Uterus (tissue), 4 donors: ENCODE results near the gene KCTD19. TPM values are rescaled to one million over a fixed set of nuclear protein-coding genes. Genes with fewer than 3 reads are reported as not detected.
A peak's percentile ranks its signal among the peaks of the same experiment; 100 is the strongest.

Experiments
- DNase-seq, 2 donors: peaks; one replicate each; pipeline ENCODE4 v3.0.0-alpha.2; 2019 to 2020
- H3K27ac ChIP-seq, 2 donors: fragments of 200-600 bp; sonication (generic); 1 replicate in 1 of 2; 2 replicates in 1 of 2; pipeline ENCODE4 v1.5.1; 2016 to 2018
- H3K27me3 ChIP-seq, 2 donors: fragments of 200-600 bp; sonication (generic); one replicate each; pipeline ENCODE4 v1.5.1; 2018 to 2019; ENCODE audit warnings: control low read depth in 1 of 2
- H3K36me3 ChIP-seq, 2 donors: fragments of 200-600 bp; sonication (generic); one replicate each; pipeline ENCODE4 v1.5.1; 2019; ENCODE audit warnings: control low read depth in 1 of 2
- H3K4me1 ChIP-seq, 2 donors: fragments of 200-600 bp; sonication (generic); one replicate each; pipeline ENCODE4 v1.5.1; 2018 to 2019; ENCODE audit warnings: control low read depth in 1 of 2
- H3K4me3 ChIP-seq, 2 donors: fragments of 200-600 bp; sonication (generic); 1 replicate in 1 of 2; 2 replicates in 1 of 2; pipeline ENCODE4 v1.5.1; 2018 to 2019; ENCODE audit warnings: mild to moderate bottlenecking in 1 of 2
- H3K9me3 ChIP-seq, 2 donors: fragments of 200-600 bp; sonication (generic); one replicate each; pipeline ENCODE4 v1.5.1; 2019; ENCODE audit warnings: control low read depth in 1 of 2
- POLR2A ChIP-seq, 2 donors: fragments of 450-650 bp; IDR thresholded peaks; one replicate each; pipeline ENCODE4 v1.6.1; 2016; ENCODE audit warnings: antibody characterized with exemption in 2 of 2, mild to moderate bottlenecking in 1 of 2, moderate library complexity in 1 of 2
- intact Hi-C: fragments of 100-400 bp; cut with DNase I; formaldehyde crosslinking; loops from one replicate; pipeline ENCODE4 v1.15.1; 2023; ENCODE audit warnings: low total_unique reads
- total RNA-seq, 4 donors: library from RNA; depleted of rRNA in 3 of 4; stranded (reverse); fragments of >200 nt in 3 of 4; gene quantifications; one replicate each; pipeline versions ENCODE4 v1.1.0 to v1.2.4, GENCODE V29; 2014 to 2023
- TF ChIP-seq, protein P1 (sequence below), 4 experiments: fragments of 200-600 bp in 2 of 4; fragments of 450-650 bp in 2 of 4; sonication (generic) in 2 of 4; IDR thresholded peaks; one replicate each; pipeline ENCODE4 v1.5.1; 2016 to 2019; ENCODE audit warnings: antibody characterized with exemption in 4 of 4, mild to moderate bottlenecking in 2 of 4, moderate library complexity in 1 of 4
- donor health status: DM: yes; HTN: yes; CAD: no.

KCTD19 gene
- total RNA-seq, 4 donors from 2014 or later: 0.51 to 1.0 (median 0.55) TPM; not detected in 1

DNA sequence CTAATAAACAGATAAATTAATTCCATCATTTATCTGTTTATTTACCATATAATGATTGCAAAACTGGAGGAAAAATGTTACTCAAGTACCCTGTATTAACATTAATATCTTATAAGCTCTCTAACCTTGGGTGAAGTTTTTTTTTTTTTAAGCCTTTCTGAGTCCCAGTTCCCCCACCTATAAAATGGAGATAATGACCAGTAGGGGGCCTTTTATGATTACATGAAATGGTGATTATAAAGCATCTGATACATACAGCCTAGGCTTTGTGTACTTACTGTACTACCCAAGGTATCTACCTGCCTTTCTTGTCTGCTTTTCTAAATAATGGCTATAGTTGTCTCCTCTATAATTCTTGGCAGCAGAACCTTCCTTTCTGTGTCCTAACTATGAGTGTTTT is 22.6 kb upstream of the KCTD19 start:
- intact Hi-C loops: no loop called here
- H3K27me3 ChIP-seq: no peaks in the 10 kb centered on the region
- DNase-seq: no peak
- H3K36me3 ChIP-seq: no peaks in the 10 kb centered on the region
- no peaks in the 10 kb centered on the region for H3K4me1 ChIP-seq
- TF ChIP-seq POLR2A (IDR thresholded peaks at IDR 0.05): no peak
- TF ChIP-seq, protein P1, sequence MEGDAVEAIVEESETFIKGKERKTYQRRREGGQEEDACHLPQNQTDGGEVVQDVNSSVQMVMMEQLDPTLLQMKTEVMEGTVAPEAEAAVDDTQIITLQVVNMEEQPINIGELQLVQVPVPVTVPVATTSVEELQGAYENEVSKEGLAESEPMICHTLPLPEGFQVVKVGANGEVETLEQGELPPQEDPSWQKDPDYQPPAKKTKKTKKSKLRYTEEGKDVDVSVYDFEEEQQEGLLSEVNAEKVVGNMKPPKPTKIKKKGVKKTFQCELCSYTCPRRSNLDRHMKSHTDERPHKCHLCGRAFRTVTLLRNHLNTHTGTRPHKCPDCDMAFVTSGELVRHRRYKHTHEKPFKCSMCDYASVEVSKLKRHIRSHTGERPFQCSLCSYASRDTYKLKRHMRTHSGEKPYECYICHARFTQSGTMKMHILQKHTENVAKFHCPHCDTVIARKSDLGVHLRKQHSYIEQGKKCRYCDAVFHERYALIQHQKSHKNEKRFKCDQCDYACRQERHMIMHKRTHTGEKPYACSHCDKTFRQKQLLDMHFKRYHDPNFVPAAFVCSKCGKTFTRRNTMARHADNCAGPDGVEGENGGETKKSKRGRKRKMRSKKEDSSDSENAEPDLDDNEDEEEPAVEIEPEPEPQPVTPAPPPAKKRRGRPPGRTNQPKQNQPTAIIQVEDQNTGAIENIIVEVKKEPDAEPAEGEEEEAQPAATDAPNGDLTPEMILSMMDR (IDR thresholded peaks at IDR 0.05): peak in 3 of 4 experiments; percentile 10 to 26 (median 18)
- H3K4me3 ChIP-seq: no peak overlapping the region
- no peaks in the 10 kb centered on the region for H3K9me3 ChIP-seq
- no peak overlapping the region for H3K27ac ChIP-seq

DNA sequence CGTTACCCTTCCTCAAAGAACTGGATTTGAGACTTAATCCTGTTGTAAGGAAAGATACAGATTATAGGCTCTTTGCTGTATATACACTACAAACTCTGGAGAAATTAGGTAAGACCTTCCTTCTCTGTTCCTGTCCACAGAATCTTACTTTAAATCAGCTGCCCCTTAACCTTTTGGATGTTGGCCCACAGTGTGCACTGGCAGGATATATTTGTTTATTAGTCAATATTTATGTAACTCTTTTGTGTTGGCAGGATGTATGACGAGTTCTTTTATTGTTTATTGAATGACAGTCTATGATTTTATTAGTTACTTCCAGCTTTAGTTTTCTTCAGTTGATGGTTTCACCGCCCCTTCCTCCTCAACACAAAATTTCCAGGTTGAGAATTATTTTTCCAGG is 19.8 kb upstream of the KCTD19 start:
- no peak for DNase-seq
- no peak overlapping the region for H3K4me3 ChIP-seq
- H3K27me3 ChIP-seq: no peaks in the 10 kb centered on the region
- no peak overlapping the region for H3K27ac ChIP-seq
- H3K4me1 ChIP-seq: no peaks in the 10 kb centered on the region
- TF ChIP-seq POLR2A (IDR thresholded peaks at IDR 0.05): no peak
- TF ChIP-seq, protein P1 (IDR thresholded peaks at IDR 0.05): no peak
- H3K36me3 ChIP-seq: no peaks in the 10 kb centered on the region
- no peaks in the 10 kb centered on the region for H3K9me3 ChIP-seq
- intact Hi-C loops: no loop called here

DNA sequence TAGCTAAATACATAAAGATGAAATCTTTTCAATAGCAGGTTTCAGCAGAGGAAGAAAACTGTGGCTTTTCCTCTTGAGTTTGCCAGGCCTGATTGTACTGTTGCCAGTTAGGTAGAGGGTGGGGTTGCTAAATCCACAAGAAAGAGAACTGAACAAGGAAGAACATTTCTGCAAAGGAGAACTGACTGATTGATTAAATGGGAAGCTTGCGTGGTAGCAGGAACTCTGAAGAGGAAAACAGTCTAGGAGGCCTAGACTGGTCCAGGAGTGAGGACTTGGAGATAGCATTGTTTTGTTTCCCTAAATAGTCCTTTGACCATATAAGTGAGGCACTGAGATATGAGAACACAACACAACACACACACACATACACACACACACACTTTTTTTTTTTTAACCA is 18.9 kb upstream of the KCTD19 start:
- TF ChIP-seq, protein P1 (IDR thresholded peaks at IDR 0.05): no peak
- TF ChIP-seq POLR2A (IDR thresholded peaks at IDR 0.05): no peak
- no peak for DNase-seq
- Histone ChIP-seq H3K4me3 (no peak overlapping the region), H3K9me3 (no peaks in the 10 kb centered on the region), H3K36me3 (no peaks in the 10 kb centered on the region), H3K27me3 (no peaks in the 10 kb centered on the region), H3K27ac (no peak overlapping the region), H3K4me1 (no peaks in the 10 kb centered on the region)
- intact Hi-C loops: no loop called here

DNA sequence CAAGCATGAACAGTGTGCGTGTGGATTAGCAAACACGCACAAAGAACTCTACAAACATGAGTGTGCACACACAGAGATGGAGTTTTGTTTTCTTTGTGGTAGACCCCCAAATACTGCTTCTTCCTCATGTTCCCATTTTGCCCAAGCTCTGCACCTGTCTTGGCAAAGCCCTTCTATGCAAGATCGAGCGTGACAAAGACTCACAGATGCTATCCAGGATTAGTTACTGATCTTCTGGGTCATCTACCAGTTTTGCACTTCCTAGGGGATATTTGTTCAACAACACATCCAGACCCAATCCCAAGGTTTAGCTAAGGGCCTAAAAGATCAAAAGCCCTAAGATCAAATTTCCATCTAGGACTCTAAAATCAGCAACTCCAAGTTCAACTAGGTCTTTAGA is 16.1 kb upstream of the KCTD19 start:
- Histone ChIP-seq H3K27ac (no peak overlapping the region), H3K27me3 (no peaks in the 10 kb centered on the region), H3K4me3 (no peak overlapping the region), H3K9me3 (no peaks in the 10 kb centered on the region), H3K36me3 (no peaks in the 10 kb centered on the region), H3K4me1 (no peaks in the 10 kb centered on the region)
- intact Hi-C loops: no loop called here
- no peak for TF ChIP-seq POLR2A (IDR thresholded peaks at IDR 0.05)
- TF ChIP-seq, protein P1 (IDR thresholded peaks at IDR 0.05): no peak
- no peak for DNase-seq

DNA sequence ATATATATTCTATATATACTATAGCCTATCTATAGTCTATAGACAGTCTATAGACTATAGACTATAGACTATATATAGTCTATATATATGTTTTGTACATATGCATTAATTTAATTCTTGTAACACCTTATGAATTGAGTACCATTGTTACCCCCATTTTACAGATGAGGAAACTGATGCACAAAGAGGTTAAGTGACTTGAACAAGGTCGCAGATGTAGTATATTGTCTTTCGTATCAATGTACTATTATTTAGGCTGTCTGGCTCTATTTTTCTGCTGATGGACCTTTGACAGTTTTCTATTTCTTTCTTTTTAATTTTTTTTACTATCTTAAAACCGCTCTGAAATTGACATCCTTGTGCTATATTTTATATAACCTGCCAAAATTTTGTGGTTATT is 14.7 kb upstream of the KCTD19 start:
- TF ChIP-seq, protein P1 (IDR thresholded peaks at IDR 0.05): no peak
- no peak for TF ChIP-seq POLR2A (IDR thresholded peaks at IDR 0.05)
- no peaks in the 10 kb centered on the region for H3K27me3 ChIP-seq
- DNase-seq: no peak
- no peak overlapping the region for H3K27ac ChIP-seq
- H3K4me3 ChIP-seq: no peak overlapping the region
- no peaks in the 10 kb centered on the region for H3K36me3 ChIP-seq
- intact Hi-C loops: no loop called here
- H3K9me3 ChIP-seq: no peaks in the 10 kb centered on the region
- no peaks in the 10 kb centered on the region for H3K4me1 ChIP-seq
